ENCODE measurements around the gene CRYBG2.
"Not testable (repeated sequence)": the region's sequence is repeated elsewhere in the genome, so short reads cannot be mapped to it uniquely, and the experiment has no call there.

Gene CRYBG2

DNA sequence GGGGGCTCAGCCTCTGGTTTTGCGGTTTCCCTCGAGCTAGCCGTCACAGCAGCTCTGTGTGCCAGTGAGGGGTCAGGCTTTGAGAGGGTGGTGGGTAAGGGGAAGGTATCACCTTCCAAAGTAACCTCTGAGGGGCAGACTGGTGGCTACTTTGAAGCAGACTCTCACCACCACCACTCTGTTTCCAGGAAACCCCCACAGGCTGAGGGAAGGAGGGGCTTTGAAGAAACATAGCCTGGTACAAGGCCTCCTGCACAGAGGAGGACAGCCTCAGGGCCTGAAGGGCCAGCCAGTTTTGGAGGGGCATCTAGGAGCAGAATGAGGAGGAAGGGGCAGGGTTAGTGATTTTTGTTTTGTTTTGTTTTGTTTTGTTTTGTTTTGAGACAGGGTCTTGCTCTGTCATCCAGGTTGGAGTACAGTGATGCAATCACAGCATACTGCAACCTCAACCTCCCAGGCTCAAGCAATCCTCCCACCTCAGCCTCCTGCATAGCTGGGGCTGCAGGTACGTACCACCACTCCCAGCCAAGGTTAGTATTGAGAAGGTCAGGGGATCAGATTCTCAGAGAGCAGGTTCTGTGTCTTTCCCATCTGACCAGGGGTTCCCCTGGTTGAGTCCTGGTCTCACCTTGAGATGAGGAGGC is 35.8 kb upstream of the CRYBG2 start:
- no peak overlapping the region for H3K4me3 ChIP-seq (ENCODE audit: low read depth, low read length)
- TF ChIP-seq CTCF (IDR thresholded peaks at IDR 0.05; ENCODE audit: low read depth, low read length, missing control alignments): no peak
- no peak for DNase-seq (ENCODE audit: low read depth)

DNA sequence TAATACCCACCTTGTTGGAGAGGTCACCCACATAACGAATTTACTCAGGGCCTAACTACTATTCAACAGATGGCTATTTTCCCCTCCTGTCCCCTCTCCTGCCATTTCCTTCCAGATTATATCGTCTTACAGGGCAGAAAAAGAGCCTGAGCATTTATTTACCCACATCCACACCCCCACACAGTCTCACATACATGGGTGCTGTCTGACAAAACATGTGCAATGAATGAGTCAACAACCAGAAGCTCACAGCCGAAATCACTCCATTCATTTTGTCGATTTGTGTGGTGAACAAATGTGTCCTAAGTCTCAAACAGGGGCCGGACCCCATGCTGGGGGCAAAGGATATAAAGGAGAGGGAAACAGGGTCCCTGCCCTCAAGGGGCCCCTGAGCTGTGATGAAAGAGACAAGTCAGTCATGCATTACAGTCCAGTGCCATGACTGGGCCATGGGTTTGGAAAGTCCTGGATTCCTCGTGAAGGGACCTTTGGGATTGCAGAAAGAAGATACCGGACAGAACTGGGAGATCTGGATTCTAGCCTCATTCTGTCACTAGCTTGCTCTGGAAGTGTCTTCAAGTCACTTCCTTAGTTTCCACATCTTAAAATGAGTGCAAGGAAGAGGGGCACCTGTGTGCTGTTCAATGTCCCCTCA is 35.0 kb upstream of the CRYBG2 start:
- no peak for TF ChIP-seq CTCF (IDR thresholded peaks at IDR 0.05; ENCODE audit: low read depth, low read length, missing control alignments)
- no peak overlapping the region for H3K4me3 ChIP-seq (ENCODE audit: low read depth, low read length)
- no peak for DNase-seq (ENCODE audit: low read depth)

- TF ChIP-seq CTCF (IDR thresholded peaks at IDR 0.05; ENCODE audit: low read depth, low read length, missing control alignments): no peak
- DNase-seq (ENCODE audit: low read depth): no peak
- H3K4me3 ChIP-seq (ENCODE audit: low read depth, low read length): no peak overlapping the region
These were observed 33.5 kb upstream of the CRYBG2 start for GRCh38 chr1:26387447-26387846.

DNA sequence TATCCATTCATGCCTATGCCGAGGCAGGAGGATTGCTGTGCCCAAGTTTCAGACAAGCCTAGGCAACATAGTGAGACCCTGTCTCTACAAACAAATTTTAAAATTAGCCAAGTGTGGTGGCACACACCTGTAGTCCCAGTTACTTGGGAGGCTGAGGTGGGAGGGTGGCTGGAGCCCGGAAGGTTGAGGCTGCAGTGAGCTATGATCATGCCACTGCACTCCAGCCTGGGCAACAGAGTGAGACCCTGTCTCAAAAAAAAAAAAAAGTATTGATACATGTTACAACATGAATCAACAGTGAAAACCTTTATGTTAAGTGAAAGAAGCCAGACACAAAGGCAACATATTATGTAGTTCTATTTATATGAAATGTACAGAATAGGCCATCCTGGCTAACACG is 31.1 kb upstream of the CRYBG2 start:
- not testable (repeated sequence) for H3K4me3 ChIP-seq (ENCODE audit: low read depth, low read length); DNase-seq (ENCODE audit: low read depth)

DNA sequence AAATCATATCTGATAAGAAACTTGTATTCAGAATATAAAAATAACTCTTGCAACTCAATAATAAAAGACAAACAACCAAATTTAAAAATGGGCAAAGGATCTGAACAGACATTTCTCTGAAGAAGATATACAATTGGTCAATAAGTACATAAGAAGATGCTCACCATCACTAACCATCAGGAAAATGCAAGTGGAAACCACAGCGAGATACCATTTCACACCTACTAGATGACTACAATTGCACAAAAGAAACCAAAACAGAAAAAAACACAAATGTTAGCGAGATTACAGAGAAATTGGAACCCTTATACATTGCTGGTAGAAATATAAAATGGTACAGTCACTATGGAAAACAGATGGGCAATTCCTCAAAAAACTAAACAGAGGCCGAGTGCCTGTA is 30.1 kb upstream of the CRYBG2 start:
- no peak for TF ChIP-seq CTCF (IDR thresholded peaks at IDR 0.05; ENCODE audit: low read depth, low read length, missing control alignments)
- no peak for DNase-seq (ENCODE audit: low read depth)
- H3K4me3 ChIP-seq (ENCODE audit: low read depth, low read length): no peak overlapping the region

DNA sequence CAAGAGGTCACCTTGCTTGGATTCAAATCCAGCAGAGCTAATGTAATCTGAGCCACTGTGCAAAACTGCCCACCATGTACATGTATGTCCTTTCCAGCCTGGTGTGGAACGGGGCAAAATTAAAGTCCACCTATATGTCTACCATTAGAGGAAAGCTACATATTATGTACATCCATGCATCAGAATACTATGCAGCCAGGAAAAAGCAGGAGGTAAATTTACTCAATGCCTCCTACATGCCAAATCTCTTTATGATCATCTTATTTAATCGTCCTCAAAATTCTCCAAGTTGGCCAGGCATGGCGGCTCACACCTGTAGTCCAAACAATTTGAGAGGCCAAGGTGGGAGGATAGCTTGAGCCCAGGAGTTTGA is 24.9 kb upstream of the CRYBG2 start:
- TF ChIP-seq CTCF (IDR thresholded peaks at IDR 0.05; ENCODE audit: low read depth, low read length, missing control alignments): no peak
- H3K4me3 ChIP-seq (ENCODE audit: low read depth, low read length): no peak overlapping the region

GRCh38 chr1:26378088-26378878 is 24.4 kb upstream of the CRYBG2 start:
- DNase-seq (ENCODE audit: low read depth): peak; percentile 43
- H3K4me3 ChIP-seq (ENCODE audit: low read depth, low read length): no peak overlapping the region
- no peak for TF ChIP-seq CTCF (IDR thresholded peaks at IDR 0.05; ENCODE audit: low read depth, low read length, missing control alignments)

More for the DNA sequence above, 24.9 kb upstream of the CRYBG2 start:
- no peak for DNase-seq (ENCODE audit: low read depth)
